GM12892 (cell line): ENCODE results near the gene OVOL2.

Source experiments
- POLR2A ChIP-seq: IDR thresholded peaks from 2 replicates; pipeline ENCODE4 v1.6.1; 2011; ENCODE audit warnings: low read depth, low read length, control low read depth
- POLR2AphosphoS5 ChIP-seq: IDR thresholded peaks from 2 replicates; pipeline ENCODE4 v1.6.1; 2011; ENCODE audit warnings: low read depth, low read length, control low read depth
- TAF1 ChIP-seq: IDR thresholded peaks from 2 replicates; pipeline ENCODE4 v1.6.1; 2011; ENCODE audit warnings: low read depth, mild to moderate bottlenecking, control low read depth, low read length, borderline replicate concordance

- TF ChIP-seq POLR2A: no peak
- no peak for TF ChIP-seq POLR2AphosphoS5
- no peak for TF ChIP-seq TAF1
These were observed 27.7 kb downstream of the OVOL2 start for GRCh38 chr20:18030020-18030419.
